K562 (cell line): ENCODE measurements around the gene MATR3. TPM values are rescaled to one million over a fixed set of nuclear protein-coding genes. Genes with fewer than 3 reads are reported as not detected.

Experiments
- ATF7 ChIP-seq: fragments of 450-650 bp; IDR thresholded peaks from 2 replicates; pipeline ENCODE4 v1.7.1; 2014; ENCODE audit warnings: mild to moderate bottlenecking, moderate library complexity
- BRF2 ChIP-seq: IDR thresholded peaks from 3 replicates; pipeline ENCODE4 v1.6.1; 2011; ENCODE audit warnings: borderline replicate concordance, mild to moderate bottlenecking; ENCODE audit not compliant: insufficient read length, insufficient read depth
- CCAR2 ChIP-seq: fragments of 200-400 bp; formaldehyde crosslinking; IDR thresholded peaks from 2 replicates; pipeline ENCODE4 v1.6.1; 2017; ENCODE audit warnings: mild to moderate bottlenecking, low read depth, low read length
- CREB5 ChIP-seq: fragments of 250-450 bp; sonication (Bioruptor Pico); IDR thresholded peaks from 2 replicates; pipeline ENCODE4 v1.5.0; 2020; ENCODE audit warnings: mild to moderate bottlenecking
- ESRRB ChIP-seq: fragments of 250-450 bp; sonication (Bioruptor Pico); IDR thresholded peaks from 2 replicates; pipeline ENCODE4 v1.5.0; 2020; ENCODE audit warnings: mild to moderate bottlenecking, moderate library complexity, borderline replicate concordance
- FOXA1 ChIP-seq: fragments of 450-650 bp; IDR thresholded peaks from 2 replicates; pipeline ENCODE4 v1.6.1; 2016; ENCODE audit warnings: mild to moderate bottlenecking, borderline replicate concordance
- IFI16 ChIP-seq: fragments of 250-450 bp; sonication (Bioruptor Pico); IDR thresholded peaks from 2 replicates; pipeline ENCODE4 v2.1.2; 2022; ENCODE audit warnings: mild to moderate bottlenecking, inconsistent platforms
- MED1 ChIP-seq: sonication (generic); formaldehyde crosslinking; IDR thresholded peaks from 2 replicates; pipeline ENCODE4 v1.8.1; 2023; ENCODE audit warnings: missing genetic modification reagents, borderline replicate concordance
- NCOA4 ChIP-seq: fragments of 450-650 bp; IDR thresholded peaks from 2 replicates; pipeline ENCODE4 v1.6.1; 2018; ENCODE audit warnings: mild to moderate bottlenecking; ENCODE audit not compliant: partially characterized antibody
- NCOA6 ChIP-seq: fragments of 450-650 bp; IDR thresholded peaks from 2 replicates; pipeline ENCODE4 v1.6.1; 2017; ENCODE audit warnings: mild to moderate bottlenecking
- PATZ1 ChIP-seq: fragments of 250-450 bp; sonication (Bioruptor Pico); IDR thresholded peaks from 2 replicates; pipeline ENCODE4 v1.5.0; 2020; ENCODE audit warnings: mild to moderate bottlenecking, borderline replicate concordance
- PBX2 ChIP-seq, 2 experiments: IDR thresholded peaks in 1 of 2; conservative IDR thresholded peaks in 1 of 2; 2 replicates each; pipeline ENCODE4 v1.6.1; 2016; ENCODE audit warnings: low read depth in 2 of 2, mild to moderate bottlenecking in 1 of 2, missing compliant biosample characterization in 1 of 2, missing genetic modification characterization in 1 of 2, moderate library complexity in 1 of 2
- SAP30 ChIP-seq: fragments of 200-600 bp; sonication (generic); IDR thresholded peaks from 2 replicates; pipeline ENCODE4 v1.6.1; 2012; ENCODE audit warnings: borderline replicate concordance, low read depth, mild to moderate bottlenecking, moderate library complexity, low read length, control low read depth, inconsistent platforms; ENCODE audit not compliant: insufficient read depth, poor library complexity, severe bottlenecking
- USF1 ChIP-seq: sonication (generic); formaldehyde crosslinking; IDR thresholded peaks from 2 replicates; pipeline ENCODE4 v1.9.0; 2022; ENCODE audit warnings: mild to moderate bottlenecking, missing genetic modification reagents
- ZNF184 ChIP-seq: sonication (generic); formaldehyde crosslinking; IDR thresholded peaks from 2 replicates; pipeline ENCODE4 v1.5.0; 2020; ENCODE audit warnings: missing genetic modification reagents
- ZNF384 ChIP-seq: IDR thresholded peaks from 2 replicates; pipeline ENCODE4 v1.6.1; 2012; ENCODE audit warnings: low read depth, low read length, improper control_type of control experiment
- ZNF695 ChIP-seq: fragments of 450-650 bp; formaldehyde crosslinking; IDR thresholded peaks from 2 replicates; pipeline ENCODE4 v1.4.0; 2020; ENCODE audit warnings: mild to moderate bottlenecking, moderate library complexity
- polyA plus RNA-seq, 8 experiments: library from polyadenylated mRNA; depleted of rRNA in 4 of 8; stranded (reverse) in 5 of 8; unstranded in 3 of 8; fragments of >200 nt; fragmentation: Nextera tagmentation in 2 of 8; fragmentation: Illumina TruSeq in 1 of 8; extraction: Ambion mirVana in 2 of 8; extraction: Trizol in 1 of 8; gene quantifications; 2 replicates each; pipeline versions ENCODE4 v1.2.1 to v1.2.3, GENCODE V29; 2011 to 2014; ENCODE audit warnings: inconsistent platforms in 1 of 8, missing spikeins in 1 of 8
- total RNA-seq, 7 experiments: library from RNA; depleted of rRNA in 6 of 7; stranded (reverse); fragments of >200 nt in 6 of 7; fragmentation: Illumina TruSeq in 2 of 7; extraction: Trizol in 2 of 7; gene quantifications; 2 replicates each; pipeline versions ENCODE4 v1.2.1 to v1.2.3, GENCODE V29; 2011 to 2021; ENCODE audit warnings: low replicate concordance in 1 of 7

The MATR3 gene
- total and polyA plus RNA-seq, 9 of the 15 experiments (the other 6 are each of a cell fraction or from before 2014, with no cell fraction given), result 150 to 425 (median 263) TPM

GRCh38 chr5:139273572-139274289, 19.8 kb upstream of the MATR3 start (continued):
- TF ChIP-seq CREB5 (CRISPR knock-in tag) (no peak), ZNF184 (CRISPR knock-in tag) (no peak), ZNF695 (CRISPR knock-in tag) (no peak), SAP30 (peak; percentile 97), MED1 (CRISPR knock-in tag) (no peak), NCOA6 (no peak), FOXA1 (no peak), ZNF384 (peak; percentile 99), USF1 (CRISPR knock-in tag) (peak; percentile 76), ATF7 (peak; percentile 44; the same call in 1 of the 2 replicates), NCOA4 (no peak), CCAR2 (no peak), IFI16 (CRISPR knock-in tag) (no peak), PBX2 (CRISPR knock-in tag; IDR thresholded peaks at IDR 0.05; ENCODE audit: low read depth) (no peak), PBX2 (tag; conservative IDR thresholded peaks at IDR 0.05; ENCODE audit: low read depth) (peak; percentile 76), BRF2 (no peak), ESRRB (CRISPR knock-in tag) (no peak), PATZ1 (CRISPR knock-in tag) (no peak)
